HepG2 (cell line): ENCODE measurements around the gene CTRL. TPM values are rescaled to one million over a fixed set of nuclear protein-coding genes. Genes with fewer than 3 reads are reported as not detected.

ENCODE experiments used
- CCDC6 ChIP-seq: sonication (generic); formaldehyde crosslinking; IDR thresholded peaks from 2 replicates; pipeline ENCODE4 v1.8.1; 2022; ENCODE audit warnings: mild to moderate bottlenecking, missing genetic modification reagents, moderate library complexity
- ELF1 ChIP-seq: sonication (generic); formaldehyde crosslinking; IDR thresholded peaks from 2 replicates; pipeline ENCODE4 v1.4.0; 2020; ENCODE audit warnings: missing genetic modification reagents
- HNRNPLL ChIP-seq: fragments of 200-400 bp; formaldehyde crosslinking; IDR thresholded peaks from 2 replicates; pipeline ENCODE4 v1.6.1; 2017; ENCODE audit warnings: mild to moderate bottlenecking, low read depth, low read length; ENCODE audit not compliant: poor library complexity, severe bottlenecking
- MYC ChIP-seq: sonication (generic); formaldehyde crosslinking; IDR thresholded peaks from 2 replicates; pipeline ENCODE4 v1.9.0; 2021; ENCODE audit warnings: missing genetic modification reagents, borderline replicate concordance
- NONO ChIP-seq, 2 experiments: fragments of 450-650 bp in 1 of 2; sonication (generic) in 1 of 2; formaldehyde crosslinking in 1 of 2; IDR thresholded peaks in 1 of 2; conservative IDR thresholded peaks in 1 of 2; 2 replicates each; pipeline versions ENCODE4 v1.6.1 to v1.8.0; 2017 to 2022; ENCODE audit warnings: mild to moderate bottlenecking in 1 of 2, missing genetic modification reagents in 1 of 2, moderate library complexity in 1 of 2
- TBX3 ChIP-seq: fragments of 450-650 bp; IDR thresholded peaks from 2 replicates; pipeline ENCODE4 v1.6.1; 2017; ENCODE audit warnings: antibody characterized with exemption, mild to moderate bottlenecking, inconsistent platforms, borderline replicate concordance
- ZNF124 ChIP-seq: sonication (generic); formaldehyde crosslinking; IDR thresholded peaks from 2 replicates; pipeline ENCODE4 v1.4.0; 2020; ENCODE audit warnings: missing genetic modification reagents
- ZNF263 ChIP-seq: sonication (generic); formaldehyde crosslinking; IDR thresholded peaks from 2 replicates; pipeline ENCODE4 v1.4.0; 2020; ENCODE audit warnings: missing genetic modification reagents
- ZNF550 ChIP-seq: sonication (generic); formaldehyde crosslinking; IDR thresholded peaks from 2 replicates; pipeline ENCODE4 v1.4.0; 2020; ENCODE audit warnings: mild to moderate bottlenecking, missing genetic modification reagents, borderline replicate concordance
- ZNF572 ChIP-seq: sonication (generic); formaldehyde crosslinking; IDR thresholded peaks from 2 replicates; pipeline ENCODE4 v1.5.1; 2020; ENCODE audit warnings: mild to moderate bottlenecking, missing genetic modification reagents
- ZSCAN12 ChIP-seq: sonication (generic); formaldehyde crosslinking; IDR thresholded peaks from 2 replicates; pipeline ENCODE4 v1.9.0; 2021; ENCODE audit warnings: mild to moderate bottlenecking, missing genetic modification reagents
- ZXDC ChIP-seq: sonication (generic); formaldehyde crosslinking; IDR thresholded peaks from 2 replicates; pipeline ENCODE4 v1.5.0; 2020; ENCODE audit warnings: mild to moderate bottlenecking, missing genetic modification reagents
- polyA plus RNA-seq, 8 experiments: library from polyadenylated mRNA; depleted of rRNA in 3 of 8; stranded (reverse) in 7 of 8; unstranded in 1 of 8; fragments of >200 nt; fragmentation: Illumina TruSeq in 4 of 8; extraction: Trizol in 4 of 8; gene quantifications; 2 replicates each; pipeline versions ENCODE4 v1.2.1 to v1.2.3, GENCODE V29; 2011 to 2016; ENCODE audit warnings: low read depth in 4 of 8, missing spikeins in 1 of 8, mixed read lengths in 1 of 8; ENCODE audit not compliant: insufficient read depth in 1 of 8
- total RNA-seq, 5 experiments: library from RNA; depleted of rRNA; stranded (reverse); fragments of >200 nt; fragmentation: Illumina TruSeq; extraction: Trizol; gene quantifications; 2 replicates each; pipeline ENCODE4 v1.2.3, GENCODE V29; 2016; ENCODE audit warnings: low read depth in 1 of 5
- TF ChIP-seq, protein P1 (sequence below): sonication (generic); formaldehyde crosslinking; IDR thresholded peaks from 2 replicates; pipeline ENCODE4 v1.9.0; 2022; ENCODE audit warnings: missing genetic modification reagents, mild to moderate bottlenecking, borderline replicate concordance
- TF ChIP-seq, protein P2 (sequence below): sonication (generic); formaldehyde crosslinking; IDR thresholded peaks from 2 replicates; pipeline ENCODE4 v1.4.0; 2020; ENCODE audit warnings: missing genetic modification reagents
- TF ChIP-seq, protein P3 (sequence below): sonication (generic); formaldehyde crosslinking; IDR thresholded peaks from 2 replicates; pipeline ENCODE4 v1.4.0; 2020; ENCODE audit warnings: missing genetic modification reagents, mild to moderate bottlenecking, borderline replicate concordance
- TF ChIP-seq, protein P4 (sequence below): sonication (generic); formaldehyde crosslinking; IDR thresholded peaks from 2 replicates; pipeline ENCODE4 v1.4.0; 2020; ENCODE audit warnings: missing genetic modification reagents

Gene CTRL
- total and polyA plus RNA-seq, 2 of the 13 experiments (the other 11 are each of a cell fraction or from before 2014, with no cell fraction given) = 1.9 to 2.7 TPM

DNA sequence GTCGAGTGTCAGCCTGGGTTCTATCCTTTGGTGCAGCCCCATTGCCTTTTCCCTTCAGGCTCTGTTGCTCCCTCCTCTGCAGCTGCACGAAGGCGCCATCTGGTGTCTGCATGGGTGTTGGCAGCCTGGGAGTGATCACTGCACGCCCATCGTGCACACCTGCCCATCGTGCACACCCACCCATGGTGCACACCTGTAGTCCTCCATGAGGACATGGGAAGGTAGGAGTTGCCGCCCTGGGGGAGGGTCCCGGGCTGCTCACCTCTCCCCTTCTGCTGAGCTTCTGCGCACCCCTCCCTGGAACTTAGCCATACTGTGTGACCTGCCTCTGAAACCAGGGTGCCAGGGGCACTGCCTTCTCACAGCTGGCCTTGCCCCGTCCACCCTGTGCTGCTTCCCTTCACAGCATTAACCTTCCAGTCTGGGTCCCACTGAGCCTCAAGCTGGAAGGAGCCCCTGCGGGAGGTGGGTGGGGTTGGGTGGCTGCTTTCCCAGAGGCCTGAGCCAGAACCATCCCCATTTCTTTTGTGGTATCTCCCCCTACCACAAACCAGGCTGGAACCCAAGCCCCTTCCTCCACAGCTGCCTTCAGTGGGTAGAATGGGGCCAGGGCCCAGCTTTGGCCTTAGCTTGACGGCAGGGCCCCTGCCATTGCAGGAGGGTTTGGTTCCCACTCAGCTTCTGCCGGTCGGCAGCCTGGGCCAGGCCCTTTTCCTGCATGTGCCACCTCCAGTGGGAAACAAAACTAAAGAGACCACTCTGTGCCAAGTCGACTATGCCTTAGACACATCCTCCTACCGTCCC is 2.9 kb downstream of the CTRL start (continued):
- TF ChIP-seq, protein P1, sequence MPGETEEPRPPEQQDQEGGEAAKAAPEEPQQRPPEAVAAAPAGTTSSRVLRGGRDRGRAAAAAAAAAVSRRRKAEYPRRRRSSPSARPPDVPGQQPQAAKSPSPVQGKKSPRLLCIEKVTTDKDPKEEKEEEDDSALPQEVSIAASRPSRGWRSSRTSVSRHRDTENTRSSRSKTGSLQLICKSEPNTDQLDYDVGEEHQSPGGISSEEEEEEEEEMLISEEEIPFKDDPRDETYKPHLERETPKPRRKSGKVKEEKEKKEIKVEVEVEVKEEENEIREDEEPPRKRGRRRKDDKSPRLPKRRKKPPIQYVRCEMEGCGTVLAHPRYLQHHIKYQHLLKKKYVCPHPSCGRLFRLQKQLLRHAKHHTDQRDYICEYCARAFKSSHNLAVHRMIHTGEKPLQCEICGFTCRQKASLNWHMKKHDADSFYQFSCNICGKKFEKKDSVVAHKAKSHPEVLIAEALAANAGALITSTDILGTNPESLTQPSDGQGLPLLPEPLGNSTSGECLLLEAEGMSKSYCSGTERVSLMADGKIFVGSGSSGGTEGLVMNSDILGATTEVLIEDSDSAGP = no peak
- TF ChIP-seq ZNF124 (CRISPR knock-in tag) (0 out of 2 replicates have a peak, but pooled peaks have one; percentile 42), ELF1 (CRISPR knock-in tag) (0 out of 2 replicates have a peak, but pooled peaks have one; percentile 8), HNRNPLL (peak; percentile 19), NONO (IDR thresholded peaks at IDR 0.05) (no peak), NONO (CRISPR knock-in tag; conservative IDR thresholded peaks at IDR 0.05) (peak; percentile 83), ZNF572 (0 out of 2 replicates have a peak, but pooled peaks have one; percentile 39), TBX3 (no peak), CCDC6 (no peak), ZXDC (CRISPR knock-in tag) (no peak), MYC (CRISPR knock-in tag) (peak; percentile 25; the same call in 1 of the 2 replicates), ZNF550 (0 out of 2 replicates have a peak, but pooled peaks have one; percentile 27), ZNF263 (0 out of 2 replicates have a peak, but pooled peaks have one; percentile 14), ZSCAN12 (CRISPR knock-in tag) (no peak)
- TF ChIP-seq, protein P2, sequence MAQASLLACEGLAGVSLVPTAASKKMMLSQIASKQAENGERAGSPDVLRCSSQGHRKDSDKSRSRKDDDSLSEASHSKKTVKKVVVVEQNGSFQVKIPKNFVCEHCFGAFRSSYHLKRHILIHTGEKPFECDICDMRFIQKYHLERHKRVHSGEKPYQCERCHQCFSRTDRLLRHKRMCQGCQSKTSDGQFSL (CRISPR knock-in tag) = no peak
- TF ChIP-seq, protein P3, sequence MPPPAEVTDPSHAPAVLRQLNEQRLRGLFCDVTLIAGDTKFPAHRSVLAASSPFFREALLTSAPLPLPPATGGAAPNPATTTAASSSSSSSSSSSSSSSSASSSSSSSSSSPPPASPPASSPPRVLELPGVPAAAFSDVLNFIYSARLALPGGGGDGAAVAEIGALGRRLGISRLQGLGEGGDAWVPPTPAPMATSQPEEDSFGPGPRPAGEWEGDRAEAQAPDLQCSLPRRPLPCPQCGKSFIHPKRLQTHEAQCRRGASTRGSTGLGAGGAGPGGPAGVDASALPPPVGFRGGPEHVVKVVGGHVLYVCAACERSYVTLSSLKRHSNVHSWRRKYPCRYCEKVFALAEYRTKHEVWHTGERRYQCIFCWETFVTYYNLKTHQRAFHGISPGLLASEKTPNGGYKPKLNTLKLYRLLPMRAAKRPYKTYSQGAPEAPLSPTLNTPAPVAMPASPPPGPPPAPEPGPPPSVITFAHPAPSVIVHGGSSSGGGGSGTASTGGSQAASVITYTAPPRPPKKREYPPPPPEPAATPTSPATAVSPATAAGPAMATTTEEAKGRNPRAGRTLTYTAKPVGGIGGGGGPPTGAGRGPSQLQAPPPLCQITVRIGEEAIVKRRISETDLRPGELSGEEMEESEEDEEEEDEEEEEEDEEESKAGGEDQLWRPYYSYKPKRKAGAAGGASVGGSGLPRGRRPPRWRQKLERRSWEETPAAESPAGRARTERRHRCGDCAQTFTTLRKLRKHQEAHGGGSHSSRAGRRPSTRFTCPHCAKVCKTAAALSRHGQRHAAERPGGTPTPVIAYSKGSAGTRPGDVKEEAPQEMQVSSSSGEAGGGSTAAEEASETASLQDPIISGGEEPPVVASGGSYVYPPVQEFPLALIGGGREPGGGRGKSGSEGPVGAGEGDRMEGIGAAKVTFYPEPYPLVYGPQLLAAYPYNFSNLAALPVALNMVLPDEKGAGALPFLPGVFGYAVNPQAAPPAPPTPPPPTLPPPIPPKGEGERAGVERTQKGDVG = no peak
- TF ChIP-seq, protein P4, sequence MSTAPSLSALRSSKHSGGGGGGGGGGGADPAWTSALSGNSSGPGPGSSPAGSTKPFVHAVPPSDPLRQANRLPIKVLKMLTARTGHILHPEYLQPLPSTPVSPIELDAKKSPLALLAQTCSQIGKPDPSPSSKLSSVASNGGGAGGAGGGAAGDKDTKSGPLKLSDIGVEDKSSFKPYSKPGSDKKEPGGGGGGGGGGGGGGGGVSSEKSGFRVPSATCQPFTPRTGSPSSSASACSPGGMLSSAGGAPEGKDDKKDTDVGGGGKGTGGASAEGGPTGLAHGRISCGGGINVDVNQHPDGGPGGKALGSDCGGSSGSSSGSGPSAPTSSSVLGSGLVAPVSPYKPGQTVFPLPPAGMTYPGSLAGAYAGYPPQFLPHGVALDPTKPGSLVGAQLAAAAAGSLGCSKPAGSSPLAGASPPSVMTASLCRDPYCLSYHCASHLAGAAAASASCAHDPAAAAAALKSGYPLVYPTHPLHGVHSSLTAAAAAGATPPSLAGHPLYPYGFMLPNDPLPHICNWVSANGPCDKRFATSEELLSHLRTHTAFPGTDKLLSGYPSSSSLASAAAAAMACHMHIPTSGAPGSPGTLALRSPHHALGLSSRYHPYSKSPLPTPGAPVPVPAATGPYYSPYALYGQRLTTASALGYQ (CRISPR knock-in tag) = no peak
